GM10847 (cell line): Measurements from ENCODE around the gene SLC1A2.

ENCODE experiments used
- POLR2A ChIP-seq: IDR thresholded peaks from 2 replicates; pipeline ENCODE4 v1.6.1; 2011; ENCODE audit not compliant: insufficient read length; ENCODE audit errors: extremely low read depth

The SLC1A2 gene

GRCh38 chr11:35354644-35355043 is 64.7 kb downstream of the SLC1A2 start:
- TF ChIP-seq POLR2A, result no peak

- no peak for TF ChIP-seq POLR2A
These were observed 67.1 kb downstream of the SLC1A2 start for GRCh38 chr11:35352077-35352888.

- TF ChIP-seq POLR2A, result no peak
These were observed 69.5 kb downstream of the SLC1A2 start for GRCh38 chr11:35349897-35350296.

- no peak for TF ChIP-seq POLR2A
These were observed 70.3 kb downstream of the SLC1A2 start for GRCh38 chr11:35348898-35349687.

- no peak for TF ChIP-seq POLR2A
These were observed 71.4 kb downstream of the SLC1A2 start for GRCh38 chr11:35347921-35348331.

- no peak for TF ChIP-seq POLR2A
These were observed 72.0 kb downstream of the SLC1A2 start for GRCh38 chr11:35347173-35347878.

- no peak for TF ChIP-seq POLR2A
These were observed 72.7 kb downstream of the SLC1A2 start for GRCh38 chr11:35346472-35347156.

GRCh38 chr11:35344681-35345574 is 74.4 kb downstream of the SLC1A2 start:
- TF ChIP-seq POLR2A, result no peak

- no peak for TF ChIP-seq POLR2A
These were observed 76.2 kb downstream of the SLC1A2 start for GRCh38 chr11:35343033-35343598.

GRCh38 chr11:35340715-35341114 is 78.6 kb downstream of the SLC1A2 start:
- no peak for TF ChIP-seq POLR2A

- TF ChIP-seq POLR2A, result no peak
These were observed 79.3 kb downstream of the SLC1A2 start for GRCh38 chr11:35340071-35340470.

- no peak for TF ChIP-seq POLR2A
These were observed 80.4 kb downstream of the SLC1A2 start for GRCh38 chr11:35338921-35339320.

- TF ChIP-seq POLR2A, result no peak
These were observed 81.4 kb downstream of the SLC1A2 start for GRCh38 chr11:35337914-35338305.
